Activated naive CD4-positive, alpha-beta T cell treated with anti-CD3 and anti-CD28 coated beads, Interleukin-2, amount 50 U/mL, for 16 hours (primary cell): Measurements from ENCODE around the gene NSUN2.
"Not testable (repeated sequence)": the region's sequence is repeated elsewhere in the genome, so short reads cannot be mapped to it uniquely, and the experiment has no call there.

Source experiments
- DNase-seq: peaks from one replicate; pipeline ENCODE4 v3.0.0-alpha.2; 2020

NSUN2 gene

GRCh38 chr5:6632888-6633468, at the start of gene NSUN2, which contains the start of gene SRD5A1:
Gene NSUN2 (minus strand): TSS chr5:6633044. CDS start chr5:6632979, 65 bp downstream.
Gene SRD5A1 (plus strand): TSS chr5:6633440. CDS start chr5:6633577, 137 bp downstream.
- peak; percentile 92 for DNase-seq

GRCh38 chr5:6682239-6682638, 49.4 kb upstream of the NSUN2 start:
- DNase-seq, result no peak

- DNase-seq, result no peak
Observed at GRCh38 chr5:6681682-6682081, 48.8 kb upstream of the NSUN2 start.

- no peak for DNase-seq
Observed at GRCh38 chr5:6680922-6681321, 48.1 kb upstream of the NSUN2 start.

- no peak for DNase-seq
Observed at GRCh38 chr5:6678385-6678784, 45.5 kb upstream of the NSUN2 start.

GRCh38 chr5:6676702-6677101, 43.9 kb upstream of the NSUN2 start:
- no peak for DNase-seq

- no peak for DNase-seq
Observed at GRCh38 chr5:6675784-6676491, 43.1 kb upstream of the NSUN2 start.

GRCh38 chr5:6674886-6675285, 42.0 kb upstream of the NSUN2 start:
- no peak for DNase-seq

GRCh38 chr5:6674421-6674820, 41.6 kb upstream of the NSUN2 start:
- no peak for DNase-seq

- DNase-seq, result no peak
Observed at GRCh38 chr5:6673963-6674362, 41.1 kb upstream of the NSUN2 start.

- no peak for DNase-seq
Observed at GRCh38 chr5:6673031-6673430, 40.2 kb upstream of the NSUN2 start.

GRCh38 chr5:6668717-6669116, 35.9 kb upstream of the NSUN2 start:
- not testable (repeated sequence) for DNase-seq

- DNase-seq, result no peak
Observed at GRCh38 chr5:6667648-6668047, 34.8 kb upstream of the NSUN2 start.

GRCh38 chr5:6666762-6667161, 33.9 kb upstream of the NSUN2 start:
- no peak for DNase-seq

GRCh38 chr5:6660688-6661087, 27.8 kb upstream of the NSUN2 start:
- DNase-seq, result no peak

GRCh38 chr5:6659941-6660684, 27.3 kb upstream of the NSUN2 start:
- DNase-seq, result no peak

- no peak for DNase-seq
Observed at GRCh38 chr5:6656680-6657079, 23.8 kb upstream of the NSUN2 start.

GRCh38 chr5:6655432-6655831, 22.6 kb upstream of the NSUN2 start:
- DNase-seq, result no peak

GRCh38 chr5:6652025-6652424, 19.2 kb upstream of the NSUN2 start:
- DNase-seq, result no peak

GRCh38 chr5:6649681-6650080, 16.8 kb upstream of the NSUN2 start:
- no peak for DNase-seq

- DNase-seq, result no peak
Observed at GRCh38 chr5:6649186-6649585, 16.3 kb upstream of the NSUN2 start.

- not testable (repeated sequence) for DNase-seq
Observed at GRCh38 chr5:6645571-6646362, 12.9 kb upstream of the NSUN2 start.

- no peak for DNase-seq
Observed at GRCh38 chr5:6644794-6645241, 12.0 kb upstream of the NSUN2 start.
